ENCODE data around the gene ATP2A1. TPM values are rescaled to one million over a fixed set of nuclear protein-coding genes. Genes with fewer than 3 reads are reported as not detected.

Gene ATP2A1
- total and polyA plus RNA-seq, 2 of the 13 experiments (the other 11 are each of a cell fraction or from before 2014, with no cell fraction given), result 3.2 to 12.5 TPM

GRCh38 chr16:28931801-28932225 lies 53.5 kb downstream of the ATP2A1 start, which contains the start of gene CD19:
Gene CD19 (plus strand): TSS chr16:28931971. CDS start chr16:28932001, 30 bp downstream.
- no peak within 1 kb of the TSS for H3K4me3 ChIP-seq (replicated peaks in 1 of 3; ENCODE audit: insufficient read depth in 1 of 3, low read depth in 2 of 3, low read length in 3 of 3)
- in situ Hi-C loops (cut with HindIII; ENCODE audit: extremely low pct_ligation_motif_present, low pct_unique_long_range_greater_than_20kb) (no loop called here), intact Hi-C loops (cut with micrococcal nuclease; ENCODE audit: unreplicated experiment) (no loop called here)
- ChIA-PET CTCF (ENCODE audit: low intra/inter-chr PET ratio, low total read pairs) (no interaction called here), POLR2A (no interaction called here)
- DNase-seq (ENCODE audit: low spot score) (no peak), FAIRE-seq (no peak), ATAC-seq (no peak)
- TF ChIP-seq RFX1 (IDR thresholded peaks at IDR 0.05) (no peak), ZNF768 (CRISPR knock-in tag; IDR thresholded peaks at IDR 0.05) (peak; percentile 90)
- no peaks in the 10 kb centered on the region for H3K27me3 ChIP-seq (ENCODE audit: control insufficient read depth in 1 of 2, insufficient read depth in 2 of 2, low read length in 2 of 2)
- no peaks in the 10 kb centered on the region for H4K20me1 ChIP-seq (ENCODE audit: insufficient read depth, low read length)
- BruUV-seq (replicated peaks), result no TSS peak
- no peak within 1 kb of the TSS for H2AFZ ChIP-seq (ENCODE audit: low read length)
- no peak within 1 kb of the TSS for H3K9ac ChIP-seq (ENCODE audit: insufficient read depth, low read depth, low read length)
- H3K9me3 ChIP-seq (ENCODE audit: low read length), result no peaks in the 10 kb centered on the region
- 64% methylated on average over 10 of the region's 10 CpGs for WGBS (ENCODE audit: low lambda C conversion rate)
- no peaks in the 10 kb centered on the region for H3K79me2 ChIP-seq (ENCODE audit: insufficient read depth, low read length)
- peaks cover 72% of the 10 kb centered on the region for H3K4me1 ChIP-seq (ENCODE audit: insufficient read depth, low read length)
- H3K4me2 ChIP-seq (ENCODE audit: low read depth, low read length), result peak within 1 kb of the TSS; percentile 9; the same call in 1 of the 2 replicates
- H3K27ac ChIP-seq (ENCODE audit: extremely low read length, insufficient read depth, low read length), result no peak within 1 kb of the TSS
- H3K36me3 ChIP-seq (replicated peaks in 1 of 2; ENCODE audit: control insufficient read depth in 1 of 2, insufficient read depth in 2 of 2, low read length in 2 of 2), result no peaks in the 10 kb centered on the region

- in situ Hi-C loops (cut with HindIII; ENCODE audit: extremely low pct_ligation_motif_present, low pct_unique_long_range_greater_than_20kb) (no loop called here), intact Hi-C loops (cut with micrococcal nuclease; ENCODE audit: unreplicated experiment) (no loop called here)
- ChIA-PET CTCF (ENCODE audit: low intra/inter-chr PET ratio, low total read pairs) (no interaction called here), POLR2A (interaction anchor here (0.7 to 0.8 kb wide), 2 partner anchors 68 to 69 kb away, joined by 3 read pairs; no protein-coding TSS in a partner anchor)
- Histone ChIP-seq H3K4me1 (ENCODE audit: insufficient read depth, low read length) (peaks cover 77% of the 10 kb centered on the region), H3K9ac (ENCODE audit: insufficient read depth, low read depth, low read length) (no peak overlapping the region), H4K20me1 (ENCODE audit: insufficient read depth, low read length) (no peaks in the 10 kb centered on the region), H3K27ac (ENCODE audit: extremely low read length, insufficient read depth, low read length) (no peak overlapping the region), H3K27me3 (ENCODE audit: control insufficient read depth in 1 of 2, insufficient read depth in 2 of 2, low read length in 2 of 2) (no peaks in the 10 kb centered on the region), H2AFZ (ENCODE audit: low read length) (no peak overlapping the region), H3K4me2 (ENCODE audit: low read depth, low read length) (peak overlapping the region; percentile 9; the same call in 1 of the 2 replicates), H3K79me2 (ENCODE audit: insufficient read depth, low read length) (no peaks in the 10 kb centered on the region), H3K9me3 (ENCODE audit: low read length) (no peaks in the 10 kb centered on the region), H3K4me3 (replicated peaks in 1 of 3; ENCODE audit: insufficient read depth in 1 of 3, low read depth in 2 of 3, low read length in 3 of 3) (no peak overlapping the region), H3K36me3 (replicated peaks in 1 of 2; ENCODE audit: control insufficient read depth in 1 of 2, insufficient read depth in 2 of 2, low read length in 2 of 2) (no peaks in the 10 kb centered on the region)
- DNase-seq (ENCODE audit: low spot score) (no peak), ATAC-seq (no peak), FAIRE-seq (no peak)
- TF ChIP-seq ZNF768 (CRISPR knock-in tag; IDR thresholded peaks at IDR 0.05) (0 out of 2 replicates have a peak, but pooled peaks have one; percentile 43), ZMYM4 (CRISPR knock-in tag; IDR thresholded peaks at IDR 0.05) (no peak), ZNF775 (CRISPR knock-in tag; IDR thresholded peaks at IDR 0.05; ENCODE audit: borderline replicate concordance) (no peak), ZFP82 (CRISPR knock-in tag; IDR thresholded peaks at IDR 0.05; ENCODE audit: borderline replicate concordance) (no peak), RARG (CRISPR knock-in tag; IDR thresholded peaks at IDR 0.05; ENCODE audit: low read depth) (no peak), ZFP37 (CRISPR knock-in tag; IDR thresholded peaks at IDR 0.05; ENCODE audit: borderline replicate concordance) (no peak), DDIT3 (CRISPR knock-in tag; IDR thresholded peaks at IDR 0.05) (no peak), ZBTB42 (CRISPR knock-in tag; IDR thresholded peaks at IDR 0.05) (no peak)
- WGBS (ENCODE audit: low lambda C conversion rate), result 49% methylated on average over 20 of the region's 20 CpGs
- BruUV-seq (replicated peaks), result no TSS peak
Observed at GRCh38 chr16:28932339-28933141, 54.3 kb downstream of the ATP2A1 start.

All from HepG2 (cell line).